GM12892 (cell line): Measurements from ENCODE around the gene ARHGAP1.

ENCODE experiments used
- DNase-seq: peaks from one replicate; pipeline ENCODE4 v3.0.0; 2011; ENCODE audit not compliant: insufficient read length
- FAIRE-seq: peaks from 2 replicates; lab custom pipeline; 2011; peaks lifted over from hg19 to GRCh38; lab: Jason Lieb, UNC
- POLR2A ChIP-seq: IDR thresholded peaks from 2 replicates; pipeline ENCODE4 v1.6.1; 2011; ENCODE audit warnings: low read depth, low read length, control low read depth
- POLR2AphosphoS5 ChIP-seq: IDR thresholded peaks from 2 replicates; pipeline ENCODE4 v1.6.1; 2011; ENCODE audit warnings: low read depth, low read length, control low read depth
- TAF1 ChIP-seq: IDR thresholded peaks from 2 replicates; pipeline ENCODE4 v1.6.1; 2011; ENCODE audit warnings: low read depth, mild to moderate bottlenecking, control low read depth, low read length, borderline replicate concordance

ARHGAP1 gene

GRCh38 chr11:46664612-46665011 lies 35.8 kb downstream of the ARHGAP1 start:
- no peak for TF ChIP-seq POLR2A
- TF ChIP-seq TAF1: no peak
- TF ChIP-seq POLR2AphosphoS5: no peak
- FAIRE-seq: no peak
- DNase-seq: no peak

GRCh38 chr11:46663277-46663940 lies 37.0 kb downstream of the ARHGAP1 start:
- FAIRE-seq (no peak), DNase-seq (no peak)
- TF ChIP-seq TAF1: no peak
- no peak for TF ChIP-seq POLR2A
- no peak for TF ChIP-seq POLR2AphosphoS5

GRCh38 chr11:46662366-46662765 lies 38.1 kb downstream of the ARHGAP1 start:
- TF ChIP-seq TAF1 (no peak), POLR2A (no peak), POLR2AphosphoS5 (no peak)
- FAIRE-seq: no peak

DNA sequence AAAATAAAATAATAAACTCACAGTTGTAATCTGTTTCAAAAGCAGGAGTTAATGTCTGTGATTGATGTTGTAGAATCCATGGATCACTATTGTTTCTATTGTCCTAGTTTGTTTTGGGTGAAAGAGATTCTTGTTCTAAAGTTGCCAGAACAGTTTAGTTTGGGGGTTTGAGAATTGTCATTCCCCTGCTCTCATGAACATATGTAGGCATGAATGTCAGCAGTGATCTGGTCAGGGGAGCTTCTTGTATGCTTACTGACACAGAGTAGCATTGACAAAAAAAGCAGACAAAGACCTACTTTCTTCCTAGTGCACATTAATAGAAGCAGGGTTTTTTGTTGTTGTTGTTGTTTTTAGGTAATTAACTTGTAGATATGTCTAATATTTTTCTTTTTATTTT lies 38.6 kb downstream of the ARHGAP1 start:
- DNase-seq: no peak
- no peak for FAIRE-seq
- TF ChIP-seq POLR2A: no peak
- TF ChIP-seq TAF1: no peak
- no peak for TF ChIP-seq POLR2AphosphoS5

More at GRCh38 chr11:46662366-46662765, 38.1 kb downstream of the ARHGAP1 start:
- no peak for DNase-seq

DNA sequence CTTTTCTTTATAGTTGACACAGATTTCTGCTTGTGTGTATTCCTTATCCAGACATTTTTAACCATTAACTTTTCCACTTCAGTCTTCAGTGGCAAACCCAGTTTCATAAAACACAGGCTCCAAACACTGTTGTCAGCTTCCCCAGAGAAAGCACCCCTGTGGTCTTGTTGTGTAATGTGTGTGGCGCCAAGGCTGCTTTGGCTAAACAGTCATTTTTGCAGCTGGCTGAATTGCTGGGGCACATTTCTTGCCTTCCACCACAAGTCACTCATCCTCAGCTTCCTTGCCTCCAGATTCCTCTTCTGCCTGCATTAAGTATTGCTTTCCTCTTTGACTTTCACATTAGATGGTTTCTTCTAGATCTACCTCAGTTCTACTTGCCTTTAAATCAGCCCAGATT lies 40.5 kb downstream of the ARHGAP1 start:
- FAIRE-seq: no peak
- TF ChIP-seq POLR2AphosphoS5 (no peak), TAF1 (no peak), POLR2A (no peak)
- DNase-seq: no peak

- TF ChIP-seq POLR2A (no peak), POLR2AphosphoS5 (no peak), TAF1 (no peak)
These were observed 42.2 kb downstream of the ARHGAP1 start for GRCh38 chr11:46658259-46658658.

GRCh38 chr11:46657186-46657585 lies 43.2 kb downstream of the ARHGAP1 start:
- DNase-seq: no peak

More at GRCh38 chr11:46658259-46658658, 42.2 kb downstream of the ARHGAP1 start:
- no peak for DNase-seq
- FAIRE-seq: no peak

GRCh38 chr11:46655631-46656030 lies 44.8 kb downstream of the ARHGAP1 start:
- TF ChIP-seq POLR2AphosphoS5: no peak
- TF ChIP-seq POLR2A: no peak
- TF ChIP-seq TAF1: no peak
- FAIRE-seq (no peak), DNase-seq (no peak)

More at GRCh38 chr11:46657186-46657585, 43.2 kb downstream of the ARHGAP1 start:
- no peak for FAIRE-seq
- no peak for TF ChIP-seq TAF1
- no peak for TF ChIP-seq POLR2A
- no peak for TF ChIP-seq POLR2AphosphoS5

GRCh38 chr11:46649180-46649738 lies 51.2 kb downstream of the ARHGAP1 start:
- no peak for FAIRE-seq
- no peak for DNase-seq
- no peak for TF ChIP-seq POLR2AphosphoS5
- TF ChIP-seq TAF1: no peak
- TF ChIP-seq POLR2A: no peak

- FAIRE-seq (no peak), DNase-seq (no peak)
- TF ChIP-seq POLR2A (no peak), POLR2AphosphoS5 (no peak), TAF1 (no peak)
These were observed 56.4 kb downstream of the ARHGAP1 start for GRCh38 chr11:46643986-46644385.

- DNase-seq (no peak), FAIRE-seq (no peak)
- TF ChIP-seq POLR2AphosphoS5 (no peak), POLR2A (no peak), TAF1 (no peak)
These were observed 56.9 kb downstream of the ARHGAP1 start for GRCh38 chr11:46643531-46643930.
